Measurements from ENCODE around the gene HOMEZ.

- no peak for TF ChIP-seq CTCF (IDR thresholded peaks at IDR 0.05; ENCODE audit: low read depth, low read length, poor library complexity, severe bottlenecking)
- TF ChIP-seq EZH2phosphoT487 (IDR thresholded peaks at IDR 0.05; ENCODE audit: borderline replicate concordance, low read length) = no peak
Measured at GRCh38 chr14:23242076-23242475, 43.9 kb downstream of the HOMEZ start.
